HCT116 (cell line): ENCODE measurements around the gene STEAP4. TPM values are rescaled to one million over a fixed set of nuclear protein-coding genes. Genes with fewer than 3 reads are reported as not detected.

Experiments
- ATAC-seq: fragments of 200-7000 bp; cut with Tn5 transposase; 2 replicates; pipeline ENCODE4 v1.9.1; 2020; ENCODE audit warnings: mild to moderate bottlenecking, moderate library complexity
- BruUV-seq: library from RNA; stranded (reverse); fragments of 400-500 nt; replicated peaks from 2 replicates; lab custom pipeline; 2021; lab: Mats Ljungman, UMichigan
- CTCF ChIA-PET: fragments of 300-600 bp; sonication (Branson Sonifier 250); formaldehyde crosslinking; loops from one replicate; lab custom pipeline; 2021; ENCODE audit warnings: antibody characterized with exemption; lab: Charles Lee
- POLR2A ChIA-PET: fragments of 300-600, 350-600 bp; sonication (Branson Sonifier 250); formaldehyde crosslinking; loops from one replicate; lab custom pipeline; 2021; ENCODE audit warnings: antibody characterized with exemption; lab: Charles Lee
- RAD21 ChIA-PET, 2 experiments: fragments of 300-600 bp; sonication (Branson Sonifier 250); formaldehyde crosslinking; loops; one replicate each; lab custom pipeline; 2023; ENCODE audit warnings: low total read pairs in 2 of 2; ENCODE audit not compliant: uncharacterized antibody in 2 of 2, unreplicated experiment in 2 of 2, low non-redundant PET in 1 of 2; lab: Charles Lee
- DNase-seq: peaks from one replicate; pipeline ENCODE4 v3.0.0-alpha.2; 2010; ENCODE audit warnings: low read depth, low spot score
- H2AFZ ChIP-seq: fragments of 200-600 bp; shearing (Covaris generic), sonication (generic); 2 replicates; pipeline ENCODE4 v1.6.1; 2017; ENCODE audit warnings: low read depth, mixed run types, mixed read lengths, antibody characterized with exemption, low read length; ENCODE audit not compliant: poor library complexity, severe bottlenecking
- H3K27ac ChIP-seq: 2 replicates; pipeline ENCODE4 v1.5.1; 2012; ENCODE audit warnings: low read depth, low read length
- H3K27me3 ChIP-seq: fragments of 200-600 bp; sonication (generic); 2 replicates; pipeline ENCODE4 v1.6.1; 2016; ENCODE audit warnings: mixed run types, low read length, mixed read lengths; ENCODE audit not compliant: insufficient read depth
- H3K36me3 ChIP-seq, 2 experiments: fragments of 200-500 bp in 1 of 2; fragments of 200-600 bp in 1 of 2; sonication (Bioruptor generic) in 1 of 2; sonication (generic) in 1 of 2; 2 replicates each; pipeline versions ENCODE4 v1.5.1 to v1.6.1; 2014 to 2016; ENCODE audit warnings: low read length in 2 of 2, inconsistent platforms in 1 of 2, mixed read lengths in 1 of 2, mixed run types in 1 of 2; ENCODE audit not compliant: insufficient read depth in 2 of 2, control insufficient read depth in 1 of 2
- H3K4me1 ChIP-seq, 2 experiments: fragments of 200-600 bp in 1 of 2; sonication (generic) in 1 of 2; 2 replicates each; pipeline versions ENCODE4 v1.5.1 to v1.6.1; 2012 to 2017; ENCODE audit warnings: low read length in 2 of 2, inconsistent platforms in 1 of 2, mild to moderate bottlenecking in 1 of 2, mixed read lengths in 1 of 2, mixed run types in 1 of 2, moderate library complexity in 1 of 2; ENCODE audit not compliant: insufficient read depth in 2 of 2, control insufficient read depth in 1 of 2
- H3K4me2 ChIP-seq: fragments of 200-600 bp; sonication (generic); 2 replicates; pipeline ENCODE4 v1.6.1; 2017; ENCODE audit warnings: mixed run types, low read length, mixed read lengths
- H3K4me3 ChIP-seq, 2 experiments: fragments of 200-600 bp in 1 of 2; sonication (generic) in 1 of 2; replicated peaks in 1 of 2; 2 replicates each; pipeline ENCODE4 v1.5.1; 2011 to 2016; ENCODE audit warnings: low read length in 2 of 2, control low read depth in 1 of 2, low read depth in 1 of 2, mild to moderate bottlenecking in 1 of 2, mixed read lengths in 1 of 2, mixed run types in 1 of 2
- H3K79me2 ChIP-seq: fragments of 200-600 bp; sonication (generic); 2 replicates; pipeline ENCODE4 v1.6.1; 2017; ENCODE audit warnings: mild to moderate bottlenecking, mixed run types, low read length, moderate library complexity, mixed read lengths; ENCODE audit not compliant: insufficient read depth
- H3K9ac ChIP-seq: fragments of 200-600 bp; sonication (generic); 2 replicates; pipeline ENCODE4 v1.6.1; 2016; ENCODE audit warnings: low read length, mixed read lengths
- H3K9me2 ChIP-seq: fragments of 200-600 bp; sonication (generic), shearing (Covaris generic); 2 replicates; pipeline ENCODE4 v1.6.1; 2017; ENCODE audit warnings: mixed run types, mild to moderate bottlenecking, moderate library complexity; ENCODE audit not compliant: insufficient read depth
- H3K9me3 ChIP-seq, 2 experiments: fragments of 200-500 bp in 1 of 2; fragments of 200-600 bp in 1 of 2; sonication (Bioruptor generic) in 1 of 2; sonication (generic) in 1 of 2; 2 replicates each; pipeline ENCODE4 v1.6.1; 2014 to 2017; ENCODE audit warnings: low read length in 2 of 2, mixed read lengths in 2 of 2, inconsistent platforms in 1 of 2, low read depth in 1 of 2, mild to moderate bottlenecking in 1 of 2, mixed run types in 1 of 2, moderate library complexity in 1 of 2; ENCODE audit not compliant: control insufficient read depth in 1 of 2, insufficient read depth in 1 of 2
- H4K20me1 ChIP-seq: fragments of 200-600 bp; sonication (generic), shearing (Covaris generic); 2 replicates; pipeline ENCODE4 v1.6.1; 2017; ENCODE audit warnings: mixed run types, mild to moderate bottlenecking, moderate library complexity; ENCODE audit not compliant: insufficient read depth
- CBX3 ChIP-seq: IDR thresholded peaks from 2 replicates; pipeline ENCODE4 v1.6.1; 2012; ENCODE audit warnings: low read depth
- CEBPB ChIP-seq: IDR thresholded peaks from 2 replicates; pipeline ENCODE4 v1.6.1; 2012; ENCODE audit warnings: low read depth
- CTCF ChIP-seq, 3 experiments: fragments of 200-600 bp in 1 of 3; sonication (generic) in 1 of 3; IDR thresholded peaks in 2 of 3; conservative IDR thresholded peaks in 1 of 3; 2 replicates each; pipeline ENCODE4 v1.5.1; 2012 to 2017; ENCODE audit warnings: low read depth in 2 of 3, low read length in 2 of 3, antibody characterized with exemption in 1 of 3, borderline replicate concordance in 1 of 3, control low read depth in 1 of 3, mild to moderate bottlenecking in 1 of 3, mixed read lengths in 1 of 3, mixed run types in 1 of 3, moderate library complexity in 1 of 3; ENCODE audit not compliant: insufficient read depth in 1 of 3
- EGR1 ChIP-seq: IDR thresholded peaks from 2 replicates; pipeline ENCODE4 v1.6.1; 2012; ENCODE audit warnings: low read depth
- ELF1 ChIP-seq: IDR thresholded peaks from 2 replicates; pipeline ENCODE4 v1.6.1; 2012; ENCODE audit warnings: low read depth, borderline replicate concordance
- EZH2phosphoT487 ChIP-seq: fragments of 200-600 bp; IDR thresholded peaks from 2 replicates; pipeline ENCODE4 v1.6.1; 2018; ENCODE audit warnings: antibody characterized with exemption, borderline replicate concordance
- FOSL1 ChIP-seq: IDR thresholded peaks from 2 replicates; pipeline ENCODE4 v1.6.1; 2012; ENCODE audit warnings: low read depth
- POLR2AphosphoS5 ChIP-seq: IDR thresholded peaks from 2 replicates; pipeline ENCODE4 v1.6.1; 2011; ENCODE audit warnings: mild to moderate bottlenecking, low read depth, low read length, moderate library complexity
- RAD21 ChIP-seq: IDR thresholded peaks from 2 replicates; pipeline ENCODE4 v1.6.1; 2012; ENCODE audit warnings: low read depth, mild to moderate bottlenecking
- REST ChIP-seq: IDR thresholded peaks from 2 replicates; pipeline ENCODE4 v1.6.1; 2012; ENCODE audit warnings: low read depth
- SIN3A ChIP-seq: IDR thresholded peaks from 2 replicates; pipeline ENCODE4 v1.6.1; 2012; ENCODE audit warnings: low read depth
- SP1 ChIP-seq: IDR thresholded peaks from 2 replicates; pipeline ENCODE4 v1.6.1; 2012; ENCODE audit warnings: low read depth
- SRF ChIP-seq: IDR thresholded peaks from 2 replicates; pipeline ENCODE4 v1.6.1; 2012; ENCODE audit warnings: low read depth
- TCF7L2 ChIP-seq: IDR thresholded peaks from 2 replicates; pipeline ENCODE4 v1.7.0; 2011; ENCODE audit warnings: borderline replicate concordance, inconsistent platforms; ENCODE audit not compliant: insufficient read depth, insufficient read length; ENCODE audit errors: extremely low read depth
- YY1 ChIP-seq: IDR thresholded peaks from 2 replicates; pipeline ENCODE4 v1.6.1; 2011; ENCODE audit warnings: low read length, low read depth, moderate library complexity, mild to moderate bottlenecking; ENCODE audit not compliant: insufficient replicate concordance; ENCODE audit errors: extremely low read depth
- ZBTB33 ChIP-seq: IDR thresholded peaks from 2 replicates; pipeline ENCODE4 v1.6.1; 2011; ENCODE audit warnings: mild to moderate bottlenecking, low read length, moderate library complexity; ENCODE audit not compliant: insufficient replicate concordance; ENCODE audit errors: extremely low read depth
- ZFX ChIP-seq: fragments of 450-650 bp; IDR thresholded peaks from 2 replicates; pipeline ENCODE4 v1.6.1; 2017
- ZNF274 ChIP-seq: fragments of 200-500 bp; sonication (Bioruptor generic); IDR thresholded peaks from 2 replicates; pipeline ENCODE4 v1.6.1; 2014; ENCODE audit warnings: mild to moderate bottlenecking, low read depth, low read length, inconsistent platforms
- intact Hi-C: fragments of 100-400 bp; cut with micrococcal nuclease; formaldehyde crosslinking; loops from 2 replicates; pipeline ENCODE4 v1.10.0; 2022
- total RNA-seq: library from RNA; stranded (reverse); gene quantifications from one replicate; pipeline ENCODE4 v1.2.1, GENCODE V29; 2021; ENCODE audit not compliant: unreplicated experiment

The STEAP4 gene
- total RNA-seq, 1 experiment from 2014 or later: 0.15 TPM

GRCh38 chr7:88300401-88300945 lies 6.2 kb downstream of the STEAP4 start:
- Histone ChIP-seq H2AFZ (no peak overlapping the region), H3K9ac (no peak overlapping the region), H3K4me1 (no peaks in the 10 kb centered on the region), H3K9me2 (no peaks in the 10 kb centered on the region), H3K36me3 (no peaks in the 10 kb centered on the region), H3K4me3 (no peak overlapping the region), H4K20me1 (no peaks in the 10 kb centered on the region), H3K4me2 (no peak overlapping the region), H3K9me3 (no peaks in the 10 kb centered on the region), H3K27me3 (no peaks in the 10 kb centered on the region), H3K79me2 (no peaks in the 10 kb centered on the region), H3K27ac (no peak overlapping the region)
- DNase-seq (no peak), ATAC-seq (no peak)
- TF ChIP-seq POLR2AphosphoS5 (no peak), EZH2phosphoT487 (no peak), SP1 (no peak), CBX3 (no peak), ELF1 (no peak), CTCF (IDR thresholded peaks at IDR 0.05 in 2 of 3, conservative IDR thresholded peaks at IDR 0.05 in 1 of 3; ENCODE audit: borderline replicate concordance in 1 of 3, insufficient read depth in 1 of 3, low read depth in 2 of 3, low read length in 2 of 3) (no peak), YY1 (no peak), EGR1 (no peak), ZBTB33 (no peak), SIN3A (no peak), RAD21 (no peak), CEBPB (no peak), TCF7L2 (no peak), ZNF274 (no peak), ZFX (no peak), SRF (no peak), REST (no peak), FOSL1 (no peak)
- BruUV-seq: no TSS peak
- intact Hi-C loops: no loop called here
- POLR2A ChIA-PET: no interaction called here
- CTCF ChIA-PET: no interaction called here
- RAD21 ChIA-PET: no interaction called here
